Activated CD8-positive, alpha-beta memory T cell treated with anti-CD3 and anti-CD28 coated beads, Interleukin-2, amount 50 U/mL, for 24 hours (primary cell): ENCODE data around the gene ISG20L2.

Experiments
- DNase-seq: peaks from one replicate; pipeline ENCODE4 v3.0.0-alpha.2; 2020; ENCODE audit errors: extremely low read depth

The ISG20L2 gene

DNA sequence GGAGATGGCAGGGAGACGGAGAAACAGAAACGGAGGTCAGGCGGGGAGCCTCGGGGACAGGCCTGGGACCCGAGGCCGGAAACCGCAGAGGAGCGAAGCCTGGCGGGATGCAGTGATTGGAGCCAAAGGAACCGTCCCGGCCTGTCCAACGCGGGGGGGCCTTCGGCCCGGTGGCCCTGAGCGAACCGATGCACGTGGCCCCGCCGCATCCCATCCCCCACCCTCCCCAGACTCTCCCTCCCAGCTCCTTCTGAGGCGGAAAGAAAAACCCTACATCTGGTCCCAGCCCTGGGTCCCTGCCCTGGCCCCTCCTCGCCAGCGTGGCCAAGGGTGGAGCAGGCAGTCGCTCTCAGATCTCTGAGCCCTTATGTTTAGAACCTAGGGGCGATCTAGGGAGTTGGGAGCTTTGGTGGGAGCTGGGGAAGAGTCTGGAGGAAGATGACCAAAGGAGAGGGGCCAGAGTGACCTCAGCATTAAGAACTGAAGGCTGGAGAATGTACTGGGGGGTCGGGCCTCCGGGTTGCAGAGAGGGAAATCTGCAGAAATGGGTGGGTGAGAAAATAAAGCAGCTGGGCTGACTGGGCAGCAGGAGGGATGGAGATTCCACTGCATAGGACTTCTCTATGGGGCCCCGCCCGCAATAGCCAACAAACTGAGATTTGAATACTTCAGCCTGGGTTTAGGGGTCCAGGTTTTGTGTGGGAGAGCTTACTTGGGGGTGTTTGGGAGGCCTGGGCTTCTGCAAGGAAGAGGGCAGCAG is 21.7 kb downstream of the ISG20L2 start:
- no peak for DNase-seq

DNA sequence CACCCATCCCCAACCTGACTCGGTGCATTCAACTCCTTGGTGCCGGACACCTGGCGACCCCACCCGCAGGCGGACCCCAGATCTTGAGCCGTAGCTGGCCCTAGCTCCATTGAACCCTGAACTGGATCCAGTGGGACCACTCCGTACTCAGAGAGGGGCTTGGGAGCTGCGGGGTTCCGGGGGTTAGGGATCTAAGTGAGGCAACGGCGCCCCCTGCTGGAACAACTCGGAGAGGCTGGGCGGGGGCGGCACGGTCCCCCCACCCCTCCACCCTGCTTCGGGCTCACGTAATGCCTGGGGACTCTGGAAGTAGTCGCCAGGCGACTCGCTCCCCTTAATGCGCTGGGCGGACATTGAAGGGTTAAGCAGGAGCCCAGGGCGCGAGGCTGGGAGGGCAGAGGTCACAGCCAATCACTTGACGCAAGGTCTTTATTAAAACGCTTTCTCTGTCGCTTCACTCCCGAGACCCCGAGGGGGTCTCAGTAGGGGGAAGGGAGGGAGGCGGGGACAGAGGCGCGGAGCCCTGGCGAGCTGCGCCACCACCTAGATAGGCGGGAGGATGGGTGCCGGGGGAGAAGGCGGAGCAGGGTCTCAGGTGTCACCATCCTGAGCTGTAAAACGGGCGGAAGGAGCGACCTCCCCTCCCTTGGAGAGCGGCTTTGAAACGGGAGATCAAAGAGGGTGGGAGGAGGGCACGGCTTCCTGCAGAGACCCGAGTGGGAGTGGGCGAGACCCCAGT is 22.5 kb downstream of the ISG20L2 start:
- peak; percentile 29 for DNase-seq

DNA sequence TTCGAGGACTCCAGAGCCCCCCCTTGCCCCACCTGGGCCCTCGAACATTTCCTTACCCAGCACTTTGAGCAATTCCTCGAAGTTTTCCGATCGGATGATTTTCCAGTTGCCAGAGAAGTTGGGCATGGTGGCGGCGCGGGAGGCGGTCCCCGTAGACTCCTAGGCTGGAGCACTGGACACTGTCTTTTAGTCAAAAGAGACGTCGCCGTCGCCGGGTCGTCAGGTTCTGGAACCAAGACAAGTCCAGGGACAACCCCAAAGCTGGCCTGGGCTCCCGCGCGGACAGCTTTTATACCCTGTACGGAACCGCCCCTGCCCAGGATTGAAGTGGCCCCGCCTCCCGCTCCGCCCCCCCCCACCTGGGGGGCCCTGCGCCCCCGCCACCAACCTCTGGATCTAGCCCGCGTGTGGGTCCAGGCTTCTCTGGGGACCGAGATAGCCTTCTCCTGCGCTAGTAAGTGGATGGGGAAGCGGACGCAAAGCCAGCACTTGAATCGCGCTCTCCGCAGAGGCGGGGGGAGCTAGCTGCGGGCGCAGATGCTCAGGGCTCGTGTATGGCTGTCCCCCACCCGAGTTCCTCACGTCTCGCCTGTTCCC is 23.1 kb downstream of the ISG20L2 start, which contains the start of gene CRABP2:
Gene CRABP2, minus strand, starts transcription at position 263 of the 597 bp plus-strand sequence. Its CDS starts 137 bp downstream, at position 126.
- DNase-seq: no peak

DNA sequence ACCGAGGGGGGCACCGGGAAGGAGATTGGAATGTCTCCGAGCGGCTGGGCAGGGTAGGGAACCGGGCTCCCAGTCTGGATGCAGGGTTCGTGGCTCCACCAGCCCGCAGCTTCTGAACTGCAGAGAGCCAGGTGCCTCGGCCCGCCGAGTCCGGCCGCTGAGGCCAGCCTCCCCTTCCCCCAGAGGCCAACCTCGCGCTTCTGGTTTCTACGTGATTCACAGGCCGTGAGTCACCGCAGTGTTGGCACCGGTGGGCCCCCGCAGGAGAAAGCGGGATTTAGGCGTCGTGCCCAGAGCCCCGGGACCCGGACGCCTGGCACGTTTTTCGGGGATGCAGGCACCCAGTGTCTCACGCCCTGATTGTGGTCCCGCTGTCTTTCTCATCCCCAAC is 23.6 kb downstream of the ISG20L2 start:
- DNase-seq: no peak

DNA sequence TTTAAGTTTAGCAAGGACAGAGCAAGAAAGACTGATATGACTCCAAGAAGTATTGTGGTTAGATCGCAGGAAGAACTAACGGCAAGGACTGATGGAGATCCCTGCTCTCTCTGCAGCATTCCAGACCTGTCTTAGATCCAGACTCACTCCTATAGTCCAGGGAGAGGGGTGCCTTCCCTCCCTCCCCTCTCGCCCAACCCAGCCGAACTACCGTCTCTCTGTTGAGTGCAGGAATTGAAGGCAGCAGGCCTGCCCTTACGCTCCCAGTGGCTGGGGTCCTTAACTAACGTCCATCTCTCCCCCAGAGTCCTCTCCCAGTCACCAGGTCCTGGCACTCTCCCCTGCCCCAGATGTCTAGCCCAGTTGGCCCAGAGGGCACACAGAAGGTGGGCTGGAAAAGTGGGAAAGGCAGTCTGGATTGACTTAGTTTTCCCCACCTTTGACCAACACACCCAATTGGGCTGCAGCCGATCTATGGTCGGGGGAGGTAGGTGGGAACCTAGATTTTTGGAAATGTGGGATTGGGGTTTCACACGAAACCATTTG is 24.3 kb downstream of the ISG20L2 start:
- DNase-seq: no peak

DNA sequence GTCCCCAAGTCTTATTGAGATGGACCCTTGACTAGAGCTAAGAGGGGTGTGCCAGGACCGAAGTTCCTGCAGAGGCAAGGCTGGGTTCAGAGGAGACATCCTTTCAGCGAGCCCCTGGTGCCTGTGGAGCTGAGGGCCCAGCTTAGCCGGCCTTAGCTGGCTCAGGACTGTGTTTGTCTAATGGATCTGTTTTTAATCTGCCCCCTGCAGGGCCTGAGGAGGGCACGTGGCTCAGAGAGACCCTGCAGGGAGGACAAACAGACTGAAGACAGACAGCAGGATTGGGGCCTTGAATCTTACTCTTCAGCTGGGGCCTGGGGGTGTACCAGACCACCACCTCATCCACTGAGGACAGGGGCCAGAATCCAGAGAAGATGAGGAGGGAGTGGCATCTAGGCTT is 24.8 kb downstream of the ISG20L2 start:
- DNase-seq: no peak

DNA sequence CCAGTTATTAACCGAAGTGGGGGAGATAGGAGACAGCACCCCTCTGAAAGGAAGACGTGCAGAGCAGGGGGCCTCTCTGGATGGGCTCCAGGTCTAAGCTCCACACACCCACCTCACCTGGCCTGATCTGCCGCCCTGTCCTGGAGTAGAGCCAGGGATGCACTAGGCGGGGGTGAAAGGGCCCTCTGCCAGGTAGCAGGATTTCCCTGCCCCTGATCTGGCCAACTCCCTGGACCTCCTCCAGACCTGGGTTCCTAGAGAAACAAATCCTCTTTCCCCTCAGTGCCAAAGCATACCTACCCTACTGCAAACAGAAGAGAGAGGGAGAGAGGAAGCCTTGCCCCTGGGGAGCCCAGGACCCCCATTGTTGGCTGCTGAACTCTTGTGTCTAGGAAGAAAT is 25.2 kb downstream of the ISG20L2 start:
- DNase-seq: no peak

DNA sequence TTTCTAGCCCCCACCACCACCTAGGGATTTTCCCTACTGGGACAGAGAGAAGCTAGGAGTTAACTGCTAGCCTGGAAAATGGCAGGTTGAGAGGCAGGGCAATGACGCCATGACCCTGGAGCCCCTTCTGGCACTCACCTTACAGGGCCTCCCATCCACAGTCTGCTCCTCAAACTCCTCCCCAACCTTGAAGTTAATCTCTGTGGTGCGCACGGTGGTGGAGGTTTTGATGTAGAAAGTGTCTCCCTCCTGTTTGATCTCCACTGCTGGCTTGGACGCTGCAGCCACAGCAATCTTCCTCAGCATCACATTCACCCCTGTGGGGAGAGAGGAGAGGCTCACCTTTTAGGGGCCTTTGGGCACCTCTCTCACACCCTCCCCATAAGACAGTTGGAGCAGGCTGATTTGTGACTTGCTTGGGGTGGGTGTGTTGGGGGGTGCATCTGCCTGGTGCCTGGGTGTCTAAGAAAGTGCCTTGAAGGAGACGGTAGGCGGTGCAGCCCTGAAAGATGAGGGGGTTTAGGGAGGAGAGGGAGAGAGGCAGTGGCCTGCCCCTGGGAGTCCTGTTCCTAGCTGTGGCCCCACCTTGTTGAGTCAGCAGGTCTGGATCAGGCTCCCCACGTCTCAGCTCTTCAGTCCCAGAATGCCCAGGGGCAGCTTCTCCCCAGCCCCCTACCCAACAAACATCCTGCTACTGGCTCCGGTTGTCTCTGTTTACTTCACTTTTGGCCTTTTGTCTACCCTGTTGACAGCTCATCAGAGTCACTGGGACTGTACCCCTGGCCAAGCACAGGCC is 27.6 kb downstream of the ISG20L2 start:
- DNase-seq: no peak

DNA sequence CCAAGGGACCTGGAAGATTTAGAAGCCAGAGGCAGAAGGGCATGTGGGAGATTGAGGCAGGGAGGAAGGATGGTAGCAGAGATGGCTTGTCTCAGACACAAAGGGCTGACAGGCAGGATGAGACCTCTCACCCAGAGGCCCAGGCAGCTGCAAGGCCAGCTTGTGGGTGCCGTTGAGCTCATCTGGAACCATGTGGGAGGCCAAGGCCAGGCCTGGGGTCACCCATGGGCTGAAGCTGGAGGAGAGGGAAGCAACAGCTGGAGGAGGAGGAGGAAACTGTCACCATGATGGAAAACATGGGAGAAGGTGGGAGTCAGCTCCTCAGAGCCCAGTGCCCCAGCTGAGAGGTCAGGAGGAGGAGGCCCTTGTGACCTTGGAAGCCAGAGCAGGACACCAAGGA is 29.6 kb downstream of the ISG20L2 start:
- DNase-seq: no peak

DNA sequence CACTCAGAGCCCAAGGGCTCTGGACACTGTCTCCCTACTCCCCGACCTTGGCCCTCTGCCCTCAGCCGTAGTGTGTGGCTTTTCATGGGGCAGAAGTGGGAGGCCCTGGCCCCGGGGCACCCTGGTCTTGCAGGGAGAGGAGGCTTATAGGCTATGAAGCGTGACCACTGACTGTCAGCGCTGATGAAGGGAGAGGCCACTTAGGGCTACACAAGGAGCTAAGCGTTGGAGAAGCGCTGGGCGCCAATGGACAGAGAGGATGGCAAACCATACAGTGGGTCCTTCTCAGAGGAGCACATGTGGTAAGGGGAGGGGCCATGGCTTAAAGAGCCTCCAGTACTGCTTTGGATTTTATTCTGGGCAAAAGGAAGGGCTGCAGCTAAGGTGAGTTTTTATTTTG is 31.1 kb downstream of the ISG20L2 start:
- no peak for DNase-seq

DNA sequence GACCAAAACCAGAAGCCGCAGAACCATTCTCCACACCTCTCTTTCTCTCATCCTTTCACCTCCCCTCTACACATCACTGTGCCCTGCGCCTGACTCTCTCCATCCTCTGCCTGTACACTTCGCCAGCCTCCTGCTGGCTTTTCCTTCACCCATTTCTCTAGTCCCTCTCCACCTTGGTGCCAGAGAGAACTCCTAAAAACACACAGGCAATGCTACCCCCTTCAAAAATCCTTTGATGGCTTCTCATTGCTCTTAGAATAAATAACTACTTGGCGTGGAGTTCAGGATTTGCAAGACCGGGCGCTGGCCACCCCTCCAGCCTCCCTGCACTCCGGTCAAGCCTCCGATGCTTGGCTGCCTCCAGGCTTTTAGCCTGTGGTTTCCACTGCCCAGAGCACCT is 31.8 kb downstream of the ISG20L2 start:
- no peak for DNase-seq

DNA sequence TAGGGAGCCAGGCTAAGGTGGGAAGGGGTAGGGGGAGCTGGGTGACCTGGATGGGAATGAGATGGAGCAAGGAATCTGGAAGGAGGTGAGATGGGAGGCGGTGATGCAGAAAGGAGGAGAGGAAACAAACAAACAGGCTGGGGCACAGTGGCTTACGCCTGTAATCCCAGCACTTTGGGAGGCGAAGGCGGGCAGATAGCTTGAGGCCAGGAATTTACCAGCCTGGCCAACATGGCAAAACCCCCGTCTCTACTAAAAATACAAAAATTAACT is 33.9 kb downstream of the ISG20L2 start:
- no peak for DNase-seq

DNA sequence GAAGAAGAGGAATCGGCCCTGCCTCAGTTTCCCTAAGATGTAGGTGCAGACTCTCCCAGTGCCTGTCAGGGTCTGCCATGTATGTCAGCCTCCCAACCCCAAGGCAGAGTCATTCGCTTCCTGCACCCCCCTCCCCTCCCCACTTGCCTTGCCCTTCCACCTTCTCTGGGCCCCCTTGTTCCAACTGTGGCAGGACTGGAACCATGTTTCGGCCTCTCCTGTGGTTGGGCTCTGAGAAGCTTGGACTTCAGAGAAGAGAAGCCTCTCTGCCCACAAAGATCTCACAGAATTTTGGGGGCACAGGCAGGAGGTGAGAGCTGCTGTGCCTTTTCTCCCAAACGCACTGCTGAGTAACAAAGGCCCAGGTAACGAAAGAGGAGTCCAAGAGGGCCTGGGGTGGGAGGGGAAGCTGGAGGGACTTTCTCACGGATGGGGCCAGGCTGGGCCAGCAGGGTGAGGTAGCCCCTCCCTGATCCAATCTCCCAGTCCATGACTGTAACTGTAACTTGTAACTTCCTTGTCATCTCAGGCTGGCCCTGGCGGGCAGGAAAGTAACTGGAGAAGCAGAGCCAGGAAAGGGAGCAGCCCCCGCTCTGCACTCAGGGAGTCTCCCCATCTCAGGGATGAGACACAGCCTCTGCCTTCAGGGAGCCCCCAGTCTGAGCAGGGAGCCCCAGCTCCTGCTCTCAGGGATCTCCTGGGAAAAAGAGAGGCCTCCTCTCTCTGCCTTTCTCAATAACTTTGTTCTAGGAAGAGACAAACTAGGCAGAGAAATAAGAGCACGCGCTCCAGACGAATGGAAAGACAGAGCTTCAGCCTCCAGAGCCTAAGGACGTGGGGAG is 34.5 kb downstream of the ISG20L2 start:
- DNase-seq: no peak

DNA sequence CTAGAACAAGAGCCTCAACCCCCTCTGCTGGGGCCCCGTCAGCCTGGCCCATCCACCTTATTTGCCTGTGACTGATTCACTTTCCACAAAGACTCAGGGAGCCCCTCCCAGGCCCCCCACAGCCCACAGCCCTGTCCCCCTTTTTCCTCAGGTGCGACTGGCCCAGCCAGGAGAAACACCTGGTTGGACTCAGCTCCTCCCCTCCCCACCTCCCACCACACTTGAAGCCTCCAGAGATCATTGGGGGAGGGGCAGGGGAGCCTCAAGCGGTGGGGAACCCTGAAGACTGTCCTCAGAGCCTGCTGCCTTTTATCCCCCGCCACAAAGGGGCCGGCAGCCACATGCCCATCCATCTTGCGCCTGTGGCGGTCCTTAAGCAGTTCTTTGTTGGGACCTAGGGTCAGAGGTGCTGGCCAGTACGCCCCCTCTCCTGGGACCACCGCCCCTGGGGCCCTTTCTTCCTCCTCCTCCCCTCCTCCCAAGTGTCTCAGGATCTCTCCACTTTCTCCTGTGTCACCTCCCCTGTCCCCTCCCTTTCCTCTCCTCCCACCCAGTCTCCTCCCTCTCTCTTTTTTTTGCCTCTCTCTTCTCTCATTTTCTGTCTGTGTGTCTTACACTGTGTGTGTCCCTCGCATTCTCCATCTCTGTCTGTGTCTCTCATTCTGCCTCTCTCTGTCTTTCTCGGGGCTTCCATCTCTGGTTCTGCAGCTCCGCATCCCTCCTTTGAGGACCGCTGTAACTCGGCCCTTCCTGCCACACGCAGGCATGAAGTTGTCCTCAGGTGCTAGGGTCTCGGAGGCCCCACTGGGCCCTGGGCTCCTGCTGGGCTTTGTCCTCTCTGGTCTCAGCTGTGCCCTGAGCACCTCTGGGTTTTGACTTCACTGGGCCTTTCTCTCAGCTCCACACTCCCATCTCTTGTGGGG is 35.4 kb downstream of the ISG20L2 start:
- no peak for DNase-seq

DNA sequence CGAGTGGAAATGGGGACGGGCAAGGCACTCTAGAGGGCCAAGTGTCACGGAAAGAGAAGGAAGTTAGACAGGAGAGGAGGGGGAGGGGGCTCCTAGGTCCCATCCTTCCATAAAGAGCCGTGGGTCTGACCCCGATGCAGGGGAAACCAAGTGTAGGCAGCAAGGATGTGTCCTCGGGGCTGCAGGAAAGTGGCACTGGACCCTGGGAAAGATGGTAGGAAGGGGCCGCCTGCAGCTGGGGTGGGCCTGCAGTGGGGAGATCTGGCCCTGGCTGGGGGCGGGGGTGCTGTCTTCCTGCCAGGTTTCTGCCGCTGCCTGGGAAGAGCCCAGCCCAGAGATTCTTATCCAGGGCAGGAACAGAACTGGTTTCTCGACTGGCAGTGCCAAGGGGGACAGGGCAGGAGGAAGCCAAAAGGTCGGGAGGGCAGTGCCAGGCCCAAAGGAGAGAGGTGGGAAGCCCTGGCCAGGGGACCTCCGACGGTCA is 36.1 kb downstream of the ISG20L2 start:
- no peak for DNase-seq

DNA sequence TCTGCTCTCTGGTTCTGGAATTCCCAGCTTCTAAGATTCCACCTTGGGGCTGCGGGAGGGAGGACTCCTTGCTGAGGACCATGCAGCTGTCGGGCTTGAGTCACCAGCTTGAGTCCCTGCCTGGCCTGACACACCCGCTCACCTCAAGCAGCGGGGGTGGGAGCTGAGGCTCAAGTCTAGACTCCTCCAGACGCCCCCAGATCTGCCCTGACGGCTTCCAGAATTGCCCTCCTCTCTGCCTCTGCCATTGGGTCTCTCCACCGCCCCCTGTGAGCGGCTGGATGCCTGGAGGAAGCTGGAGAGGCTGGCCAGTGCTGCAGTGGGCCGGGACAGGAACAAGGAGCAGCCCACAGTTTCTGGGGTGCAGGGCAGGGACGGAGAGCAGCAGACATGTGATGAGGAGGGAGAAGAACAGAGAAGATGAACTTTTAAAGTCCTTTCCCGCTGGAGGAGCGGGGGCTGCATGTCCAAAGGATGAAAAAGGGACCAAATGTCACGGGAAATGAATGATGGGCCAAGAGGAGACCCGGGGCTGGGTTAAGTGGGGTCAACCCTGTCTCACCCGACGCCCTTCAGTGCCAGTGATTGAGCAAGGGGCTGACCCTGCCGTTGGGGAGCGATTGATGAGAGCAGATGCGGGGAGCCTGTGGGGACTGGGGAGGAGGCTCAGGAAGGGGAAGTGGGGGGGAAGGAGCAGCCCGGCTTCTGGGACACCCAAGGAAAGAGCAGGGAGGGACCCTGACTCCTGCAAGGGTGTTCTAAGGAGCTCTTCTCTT is 36.7 kb downstream of the ISG20L2 start:
- no peak for DNase-seq

DNA sequence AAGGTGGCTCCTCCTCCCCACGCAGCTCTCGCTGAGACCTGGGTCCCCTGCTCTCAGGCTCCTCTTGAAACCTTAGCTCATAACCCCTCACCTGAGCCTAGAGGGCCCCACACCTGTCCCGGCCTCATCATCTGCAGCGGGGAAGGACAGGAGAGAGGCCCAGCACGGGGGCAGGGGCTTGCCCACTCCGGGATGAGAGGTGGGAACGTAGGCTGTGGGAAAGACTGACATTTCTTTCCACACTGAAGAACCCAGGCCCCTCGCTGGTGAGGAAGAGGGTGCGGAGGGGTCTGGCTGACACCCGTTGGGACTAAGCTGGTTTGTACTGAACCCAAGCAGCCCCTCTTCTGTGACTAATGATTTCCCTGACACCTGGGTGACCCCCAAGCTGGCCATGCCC is 37.4 kb downstream of the ISG20L2 start:
- no peak for DNase-seq

DNA sequence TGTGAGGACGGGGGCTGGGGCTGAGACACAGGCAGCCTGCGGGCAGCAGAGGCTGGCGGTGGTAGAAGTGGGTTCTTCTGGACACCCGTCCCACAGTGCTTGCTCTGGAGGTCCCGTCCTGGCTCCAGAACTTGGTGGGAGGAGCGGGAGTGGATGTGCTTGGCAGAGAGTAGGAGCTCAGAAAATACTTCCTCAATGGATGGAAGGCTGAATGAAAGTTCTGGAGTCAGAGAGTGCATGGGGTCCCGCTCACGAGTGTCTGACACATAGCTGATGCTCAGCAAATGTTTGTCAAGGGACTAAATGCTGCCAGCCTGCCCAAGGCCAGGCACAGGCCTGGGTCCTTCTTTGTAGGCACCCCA is 37.9 kb downstream of the ISG20L2 start:
- DNase-seq: no peak
